HAP-1 (cell line): ENCODE results near the gene SLIT3.

Experiments
- DNase-seq, 2 experiments: peaks; one replicate each; pipeline ENCODE4 v3.0.0-alpha.2; 2016 to 2020; ENCODE audit warnings: low spot score in 2 of 2
- H3K27me3 ChIP-seq: fragments of 250-450 bp; sonication (Bioruptor Pico); 2 replicates; pipeline ENCODE4 v1.5.1; 2020; ENCODE audit warnings: low read depth, mild to moderate bottlenecking, moderate library complexity
- H3K36me3 ChIP-seq: fragments of 250-450 bp; sonication (Bioruptor Pico); replicated peaks from 2 replicates; pipeline ENCODE4 v1.5.1; 2020; ENCODE audit warnings: mild to moderate bottlenecking
- H3K4me1 ChIP-seq: fragments of 250-450 bp; sonication (Bioruptor Pico); 2 replicates; pipeline ENCODE4 v1.5.1; 2020; ENCODE audit warnings: mild to moderate bottlenecking
- H3K4me3 ChIP-seq: fragments of 250-450 bp; sonication (Bioruptor Pico); 2 replicates; pipeline ENCODE4 v1.5.1; 2020; ENCODE audit warnings: mild to moderate bottlenecking, moderate library complexity
- H3K9me3 ChIP-seq: fragments of 250-450 bp; sonication (Bioruptor Pico); 2 replicates; pipeline ENCODE4 v1.5.1; 2020; ENCODE audit warnings: mild to moderate bottlenecking, moderate library complexity
- in situ Hi-C: fragments of 300-500 bp; cut with MboI; formaldehyde crosslinking; loops from 3 replicates; pipeline ENCODE4 v1.14.3; 2020; ENCODE audit warnings: low sequenced_read_pairs, inconsistent platforms, mixed read lengths

SLIT3 gene

DNA sequence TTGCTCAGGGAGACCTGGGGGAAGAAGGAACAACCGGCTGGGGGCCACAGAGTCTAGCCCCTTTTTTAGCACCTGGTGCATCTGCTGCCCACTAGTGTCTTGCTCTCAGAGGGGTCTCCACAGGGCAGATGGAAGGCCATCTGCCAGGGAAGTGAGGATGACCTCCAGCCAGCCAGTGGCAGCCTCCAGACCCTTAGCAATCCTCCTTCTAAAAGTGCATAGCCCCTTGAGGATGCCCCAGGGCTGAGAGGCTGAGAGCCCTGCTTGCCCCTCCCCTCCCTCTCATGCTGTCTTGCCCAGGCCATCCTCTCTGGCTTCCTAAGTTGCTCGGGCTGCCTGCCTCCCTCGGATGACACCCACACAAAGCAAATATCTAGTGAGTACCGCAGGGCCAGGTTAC, 640.2 kb downstream of the SLIT3 start:
- H3K9me3 ChIP-seq, result no peaks in the 10 kb centered on the region
- no peak for DNase-seq
- H3K36me3 ChIP-seq, result no peaks in the 10 kb centered on the region
- H3K4me3 ChIP-seq, result no peak overlapping the region
- no peaks in the 10 kb centered on the region for H3K27me3 ChIP-seq
- H3K4me1 ChIP-seq, result no peaks in the 10 kb centered on the region
- in situ Hi-C loops, result no loop called here

DNA sequence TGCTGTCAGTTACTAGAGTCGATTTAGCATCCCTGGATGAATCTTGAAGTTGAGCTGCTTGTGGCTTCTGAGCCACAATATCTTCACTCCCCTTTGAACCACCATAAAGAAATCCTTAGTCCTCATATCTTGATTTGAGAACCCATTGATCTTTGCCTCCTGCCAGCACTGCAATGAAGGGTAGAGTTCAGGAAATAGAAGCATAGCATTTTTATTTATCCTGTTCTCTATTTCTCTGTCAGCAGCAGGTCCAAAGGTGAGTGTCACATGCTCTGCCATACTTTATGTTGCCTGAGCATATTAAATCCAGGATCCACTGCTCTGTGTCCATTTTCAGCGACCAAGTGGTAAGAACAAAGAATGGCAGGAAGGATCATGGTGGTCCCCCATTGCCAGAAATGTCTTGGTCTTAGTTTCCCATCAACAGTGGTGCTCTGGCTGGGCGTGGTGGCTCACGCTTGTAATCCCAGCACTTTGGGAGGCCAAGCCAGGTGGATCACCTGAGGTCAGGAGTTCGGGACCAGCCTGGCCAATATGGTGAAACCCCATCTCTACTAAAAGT, 641.6 kb downstream of the SLIT3 start:
- no peaks in the 10 kb centered on the region for H3K4me1 ChIP-seq
- H3K4me3 ChIP-seq, result no peak overlapping the region
- no peaks in the 10 kb centered on the region for H3K9me3 ChIP-seq
- H3K27me3 ChIP-seq, result no peaks in the 10 kb centered on the region
- in situ Hi-C loops, result no loop called here
- no peak for DNase-seq
- no peaks in the 10 kb centered on the region for H3K36me3 ChIP-seq

DNA sequence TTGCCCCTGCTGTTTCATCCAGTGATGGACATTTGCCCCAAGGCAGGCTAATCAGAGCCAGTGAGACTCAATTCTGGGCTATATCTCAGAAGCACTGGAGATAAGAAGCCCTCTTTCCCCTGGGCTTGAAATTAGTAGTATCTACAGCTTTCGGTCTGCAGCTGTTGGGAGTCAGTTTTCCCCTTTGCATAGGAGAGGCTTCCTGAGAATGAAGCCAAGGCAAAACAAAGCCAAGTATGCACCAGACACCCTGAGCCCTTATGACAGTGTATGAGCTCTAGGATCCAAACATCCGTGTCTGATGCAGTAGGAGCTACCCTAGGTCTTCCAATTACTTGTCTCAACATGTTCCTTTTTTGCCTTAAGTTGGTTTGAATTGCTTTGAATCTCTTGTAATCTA, 642.5 kb downstream of the SLIT3 start:
- DNase-seq, result no peak
- in situ Hi-C loops, result no loop called here
- Histone ChIP-seq H3K27me3 (no peaks in the 10 kb centered on the region), H3K36me3 (no peaks in the 10 kb centered on the region), H3K9me3 (no peaks in the 10 kb centered on the region), H3K4me3 (no peak overlapping the region), H3K4me1 (no peaks in the 10 kb centered on the region)

DNA sequence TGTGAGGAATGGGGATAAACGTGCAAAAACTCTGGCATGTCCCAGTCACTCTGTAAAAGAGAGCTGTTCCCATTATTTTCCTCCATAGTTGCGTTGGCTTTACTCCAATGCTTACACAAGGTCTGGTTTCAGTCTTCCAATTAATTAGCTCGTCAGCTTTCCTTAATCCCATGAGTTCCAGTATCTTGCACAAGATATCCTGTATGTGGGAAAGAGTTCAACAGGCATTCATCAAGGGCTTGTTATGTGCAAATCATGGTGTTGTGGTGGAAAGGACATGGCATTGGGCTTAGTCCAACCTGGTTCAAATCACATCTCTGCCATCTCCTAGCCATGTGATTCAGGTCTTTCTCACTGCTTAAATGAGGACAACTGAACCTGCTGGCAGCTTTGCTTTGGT, 644.3 kb downstream of the SLIT3 start:
- DNase-seq, result no peak
- Histone ChIP-seq H3K27me3 (no peaks in the 10 kb centered on the region), H3K9me3 (no peaks in the 10 kb centered on the region), H3K36me3 (no peaks in the 10 kb centered on the region), H3K4me3 (no peak overlapping the region), H3K4me1 (no peaks in the 10 kb centered on the region)
- in situ Hi-C loops, result no loop called here

DNA sequence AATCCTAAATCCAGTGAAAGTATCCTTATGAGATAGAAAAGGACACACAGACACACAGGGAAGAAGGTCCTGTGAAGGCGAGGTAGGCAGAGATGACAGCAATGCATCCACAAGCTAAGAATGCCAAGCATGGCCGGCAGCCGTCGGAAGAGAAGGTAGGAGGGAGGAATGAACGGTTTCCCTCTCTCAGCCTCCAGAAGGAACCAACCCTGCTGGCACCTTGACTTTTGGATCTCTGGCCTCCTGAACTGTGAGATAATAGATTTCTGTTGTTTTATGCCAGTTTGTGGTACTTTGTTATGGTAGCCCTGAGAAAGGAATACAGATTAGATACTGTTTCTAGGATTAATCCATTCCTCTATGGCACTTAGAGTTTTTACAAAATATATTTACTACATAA, 645.6 kb downstream of the SLIT3 start:
- DNase-seq, result no peak
- no peaks in the 10 kb centered on the region for H3K4me1 ChIP-seq
- no peaks in the 10 kb centered on the region for H3K36me3 ChIP-seq
- no peak overlapping the region for H3K4me3 ChIP-seq
- no peaks in the 10 kb centered on the region for H3K9me3 ChIP-seq
- H3K27me3 ChIP-seq, result no peaks in the 10 kb centered on the region
- in situ Hi-C loops, result no loop called here

DNA sequence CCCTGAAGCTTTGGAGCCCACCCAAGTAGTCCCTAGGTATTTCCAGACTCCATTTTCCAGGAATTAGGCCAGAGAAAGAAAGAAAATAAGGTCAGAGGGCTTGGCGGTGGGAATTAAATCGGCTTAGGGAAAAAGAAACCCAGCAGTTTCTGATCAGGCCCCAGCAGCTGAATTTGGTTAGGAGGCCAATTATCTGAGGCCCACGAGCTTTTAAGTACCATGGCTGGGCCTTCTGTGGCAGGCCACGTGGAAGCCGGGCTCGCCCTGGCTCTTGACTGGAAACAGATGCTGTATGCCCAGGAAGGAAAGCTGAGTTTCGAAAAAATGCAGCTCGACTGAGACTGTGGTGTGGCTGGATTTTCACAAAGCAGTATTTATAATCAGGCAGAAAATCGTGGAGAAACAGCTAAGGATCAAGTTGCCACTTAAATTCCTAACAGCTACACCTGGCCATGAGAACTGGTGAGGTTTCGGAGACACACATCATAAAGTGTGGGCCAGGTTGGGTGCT, 646.7 kb downstream of the SLIT3 start:
- H3K36me3 ChIP-seq, result no peaks in the 10 kb centered on the region
- no peaks in the 10 kb centered on the region for H3K4me1 ChIP-seq
- no peak overlapping the region for H3K4me3 ChIP-seq
- no peaks in the 10 kb centered on the region for H3K27me3 ChIP-seq
- in situ Hi-C loops, result no loop called here
- H3K9me3 ChIP-seq, result no peaks in the 10 kb centered on the region
- no peak for DNase-seq

DNA sequence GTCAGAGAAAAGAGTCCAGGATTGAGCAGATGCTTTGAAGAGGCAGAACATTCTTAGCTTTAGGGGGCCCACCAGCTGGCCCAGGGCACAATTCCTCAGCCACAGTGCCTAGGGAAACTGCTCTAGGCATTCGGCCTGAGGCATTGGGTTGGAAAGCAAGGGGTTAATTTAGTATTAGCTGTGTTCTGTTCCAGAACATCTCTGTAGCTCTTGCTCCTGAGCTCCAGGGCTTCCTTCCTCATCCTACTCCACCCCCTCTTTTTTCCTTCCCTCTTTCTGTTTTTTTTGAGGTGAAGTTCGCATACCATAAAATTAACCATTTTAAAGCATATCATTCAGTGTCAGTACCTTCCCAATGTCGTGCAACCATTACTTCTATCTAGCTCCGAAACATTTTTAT, 647.3 kb downstream of the SLIT3 start:
- H3K27me3 ChIP-seq, result no peaks in the 10 kb centered on the region
- no peak for DNase-seq
- H3K9me3 ChIP-seq, result no peaks in the 10 kb centered on the region
- in situ Hi-C loops, result no loop called here
- H3K4me3 ChIP-seq, result no peak overlapping the region
- H3K36me3 ChIP-seq, result no peaks in the 10 kb centered on the region
- no peaks in the 10 kb centered on the region for H3K4me1 ChIP-seq

DNA sequence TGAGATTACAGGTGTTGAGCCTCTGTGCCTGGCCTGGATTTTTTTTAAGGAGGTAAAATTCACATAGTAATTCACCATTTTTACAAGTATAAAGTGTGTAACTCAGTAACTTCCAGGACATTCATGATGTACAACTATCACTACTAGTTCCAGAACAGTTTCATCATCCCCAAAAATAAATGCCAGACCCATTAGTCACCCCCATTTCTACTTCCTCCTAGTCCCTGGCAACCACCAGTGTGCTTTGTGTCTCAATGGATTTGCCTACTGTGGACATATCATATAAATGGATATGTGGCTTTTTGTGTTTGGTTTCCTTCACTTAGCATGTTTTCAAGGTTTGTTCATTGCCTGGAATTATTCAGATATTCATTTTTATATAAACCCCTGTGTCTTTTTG, 649.3 kb downstream of the SLIT3 start:
- H3K4me1 ChIP-seq, result no peaks in the 10 kb centered on the region

DNA sequence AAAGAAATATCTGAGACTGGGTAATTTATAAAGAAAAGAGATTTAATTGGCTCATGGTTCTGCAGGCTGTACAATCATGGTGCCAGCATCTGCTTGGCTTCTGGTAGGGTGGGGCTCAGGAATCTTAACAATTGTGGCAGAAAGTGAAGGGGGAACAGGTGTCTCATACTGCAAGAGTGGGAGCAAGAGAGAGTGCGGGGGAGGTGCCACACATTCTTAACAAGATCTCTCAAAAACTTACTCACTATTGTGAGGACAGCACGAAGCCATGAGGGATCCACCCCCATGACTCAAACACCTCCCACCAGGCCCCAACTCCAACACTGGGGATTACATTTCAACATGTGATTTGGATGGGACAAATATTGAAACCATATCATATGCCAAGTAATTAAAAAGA, 651.6 kb downstream of the SLIT3 start:
- in situ Hi-C loops, result no loop called here
- Histone ChIP-seq H3K4me1 (no peaks in the 10 kb centered on the region), H3K36me3 (no peaks in the 10 kb centered on the region), H3K27me3 (no peaks in the 10 kb centered on the region), H3K4me3 (no peak overlapping the region), H3K9me3 (no peaks in the 10 kb centered on the region)
- no peak for DNase-seq

More for the DNA sequence above, 649.3 kb downstream of the SLIT3 start:
- in situ Hi-C loops, result no loop called here
- no peak overlapping the region for H3K4me3 ChIP-seq
- H3K9me3 ChIP-seq, result no peaks in the 10 kb centered on the region
- H3K27me3 ChIP-seq, result no peaks in the 10 kb centered on the region
- H3K36me3 ChIP-seq, result no peaks in the 10 kb centered on the region
- no peak for DNase-seq

DNA sequence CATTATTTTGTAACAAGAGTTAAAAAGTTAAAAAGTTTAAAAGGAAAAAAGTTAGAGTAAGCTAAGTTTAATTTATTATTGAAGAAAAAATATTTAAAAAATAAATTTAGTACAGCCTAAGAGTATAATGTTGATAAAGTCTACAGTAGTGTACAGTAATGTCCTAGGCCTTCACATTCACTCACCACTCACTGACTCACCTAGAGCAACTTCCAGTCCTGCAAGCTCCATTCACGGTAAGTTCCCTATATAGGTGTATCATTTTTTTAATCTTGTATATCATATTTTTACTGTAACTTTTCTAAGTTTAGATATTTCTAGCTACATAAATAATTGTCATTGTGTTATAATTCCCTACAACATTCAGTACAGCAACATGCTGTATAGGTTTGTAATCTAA, 652.4 kb downstream of the SLIT3 start:
- Histone ChIP-seq H3K27me3 (no peaks in the 10 kb centered on the region), H3K9me3 (no peaks in the 10 kb centered on the region), H3K4me3 (no peak overlapping the region), H3K36me3 (no peaks in the 10 kb centered on the region), H3K4me1 (no peaks in the 10 kb centered on the region)
- in situ Hi-C loops, result no loop called here
- no peak for DNase-seq

DNA sequence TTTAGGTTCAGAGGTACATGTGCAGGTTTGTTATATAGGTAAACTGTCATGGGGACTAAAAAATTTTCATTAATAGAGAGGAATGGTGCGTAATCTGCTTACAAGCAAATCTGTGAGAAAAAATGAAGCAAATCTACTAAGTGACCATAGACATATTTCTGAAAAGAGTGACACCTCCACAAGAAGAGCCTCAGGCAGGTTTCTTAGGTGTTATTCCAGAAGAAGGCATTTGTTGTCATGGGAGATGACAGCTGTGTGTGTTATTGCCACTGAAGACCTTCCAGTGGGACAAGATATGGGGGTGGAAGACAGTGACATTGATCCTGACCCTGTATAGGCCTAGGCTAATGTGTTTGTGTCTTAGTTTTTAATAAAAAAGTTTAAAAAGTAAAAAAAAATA, 652.9 kb downstream of the SLIT3 start:
- no peak for DNase-seq
- H3K27me3 ChIP-seq, result no peaks in the 10 kb centered on the region
- no peak overlapping the region for H3K4me3 ChIP-seq
- H3K9me3 ChIP-seq, result no peaks in the 10 kb centered on the region
- in situ Hi-C loops, result no loop called here
- H3K36me3 ChIP-seq, result no peaks in the 10 kb centered on the region
- H3K4me1 ChIP-seq, result no peaks in the 10 kb centered on the region

DNA sequence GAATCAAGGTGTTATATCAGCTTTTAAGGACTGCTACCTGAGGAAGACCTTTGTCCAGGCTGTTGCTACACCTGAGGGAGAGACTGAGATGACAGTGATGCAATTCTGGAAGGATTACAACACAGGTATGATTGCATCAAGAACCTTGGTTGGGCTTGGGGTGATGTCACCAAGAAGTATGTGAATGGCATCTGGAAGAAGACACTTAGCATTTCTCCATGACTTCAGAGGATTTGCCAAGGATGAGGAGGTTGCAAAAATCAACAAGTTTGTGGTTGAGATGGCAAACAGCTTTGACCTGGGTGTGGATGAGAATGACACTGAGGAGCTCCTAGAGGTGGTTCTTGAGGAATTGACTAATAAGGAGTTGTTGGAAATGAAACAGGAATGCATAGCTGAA, 653.9 kb downstream of the SLIT3 start:
- no peak overlapping the region for H3K4me3 ChIP-seq
- in situ Hi-C loops, result no loop called here
- H3K9me3 ChIP-seq, result no peaks in the 10 kb centered on the region
- DNase-seq, result no peak
- no peaks in the 10 kb centered on the region for H3K4me1 ChIP-seq
- no peaks in the 10 kb centered on the region for H3K27me3 ChIP-seq
- no peaks in the 10 kb centered on the region for H3K36me3 ChIP-seq

DNA sequence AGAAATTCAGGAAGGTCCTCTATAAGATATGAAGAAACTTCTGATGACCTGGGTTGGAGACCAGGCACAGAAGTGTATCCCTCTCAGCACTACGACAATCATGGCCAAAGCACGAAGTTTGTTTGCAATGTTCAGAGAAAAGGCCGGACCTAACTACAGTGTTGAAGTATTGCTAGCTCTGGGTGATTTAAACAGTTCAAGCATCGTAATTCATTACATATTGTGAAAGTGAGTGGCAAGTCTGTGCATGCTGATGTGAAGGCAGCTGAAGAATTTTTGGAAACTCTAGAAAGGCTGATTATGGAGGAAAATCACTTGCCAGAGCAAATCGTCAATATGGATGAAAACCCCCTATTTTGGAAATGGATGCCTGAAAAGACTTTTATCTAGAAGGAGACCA, 654.6 kb downstream of the SLIT3 start:
- in situ Hi-C loops, result no loop called here
- H3K9me3 ChIP-seq, result no peaks in the 10 kb centered on the region
- H3K4me3 ChIP-seq, result no peak overlapping the region
- H3K36me3 ChIP-seq, result no peaks in the 10 kb centered on the region
- no peaks in the 10 kb centered on the region for H3K27me3 ChIP-seq
- H3K4me1 ChIP-seq, result no peaks in the 10 kb centered on the region
- DNase-seq, result no peak

DNA sequence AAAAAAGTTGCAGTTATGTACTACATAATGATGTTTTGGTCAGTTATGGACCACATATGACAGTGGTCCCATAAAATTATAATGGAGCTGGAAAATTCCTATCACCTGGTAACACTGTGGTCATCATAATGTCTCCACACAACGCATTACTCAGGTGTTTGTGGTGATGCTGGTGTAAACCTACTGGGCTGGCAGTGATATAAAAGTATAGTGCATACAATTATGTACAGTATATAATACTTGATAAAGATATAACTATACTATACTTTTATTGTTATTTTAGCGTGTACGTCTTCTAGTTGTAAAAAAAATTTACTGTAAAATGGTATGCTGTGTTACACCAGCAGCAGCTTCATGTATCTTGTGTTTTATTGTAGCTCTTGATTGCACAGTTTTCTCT, 655.7 kb downstream of the SLIT3 start:
- no peaks in the 10 kb centered on the region for H3K4me1 ChIP-seq
- no peak overlapping the region for H3K4me3 ChIP-seq
- H3K27me3 ChIP-seq, result no peaks in the 10 kb centered on the region
- in situ Hi-C loops, result no loop called here
- DNase-seq, result no peak
- no peaks in the 10 kb centered on the region for H3K9me3 ChIP-seq
- H3K36me3 ChIP-seq, result no peaks in the 10 kb centered on the region

DNA sequence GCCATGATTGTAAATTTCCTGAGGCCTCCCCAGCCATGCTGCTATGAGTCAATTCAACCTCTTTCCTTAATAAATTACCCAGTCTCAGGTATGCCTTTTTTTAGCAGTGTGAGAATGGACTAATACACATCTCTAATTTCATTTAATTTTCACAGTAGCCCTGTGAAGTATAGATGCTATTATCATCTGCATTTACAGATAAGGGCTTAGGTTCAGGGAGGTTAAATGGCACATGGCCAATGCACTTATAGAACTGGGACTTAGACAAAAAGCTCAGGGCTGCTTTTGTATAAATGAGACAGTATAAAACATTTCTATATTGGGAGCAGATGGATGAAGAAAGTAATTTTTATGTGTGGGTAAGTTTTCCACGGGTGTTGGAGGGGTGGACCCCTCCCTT, 658.9 kb downstream of the SLIT3 start:
- DNase-seq, result no peak
- Histone ChIP-seq H3K4me3 (no peak overlapping the region), H3K9me3 (no peaks in the 10 kb centered on the region), H3K36me3 (no peaks in the 10 kb centered on the region), H3K4me1 (peaks cover 10% of the 10 kb centered on the region), H3K27me3 (no peaks in the 10 kb centered on the region)
- in situ Hi-C loops, result no loop called here
